Femur (tissue), 1 donor: ENCODE results near the gene HSH2D.
A peak's percentile ranks its signal among the peaks of the same experiment; 100 is the strongest.
"Not testable (repeated sequence)": the region's sequence is repeated elsewhere in the genome, so short reads cannot be mapped to it uniquely, and the experiment has no call there.

Experiments used
- DNase-seq: peaks from one replicate; pipeline ENCODE4 v3.0.0-alpha.2; 2017

The HSH2D gene

GRCh38 chr19:16159655-16160054 is 16.2 kb downstream of the HSH2D start:
- no peak for DNase-seq

DNA sequence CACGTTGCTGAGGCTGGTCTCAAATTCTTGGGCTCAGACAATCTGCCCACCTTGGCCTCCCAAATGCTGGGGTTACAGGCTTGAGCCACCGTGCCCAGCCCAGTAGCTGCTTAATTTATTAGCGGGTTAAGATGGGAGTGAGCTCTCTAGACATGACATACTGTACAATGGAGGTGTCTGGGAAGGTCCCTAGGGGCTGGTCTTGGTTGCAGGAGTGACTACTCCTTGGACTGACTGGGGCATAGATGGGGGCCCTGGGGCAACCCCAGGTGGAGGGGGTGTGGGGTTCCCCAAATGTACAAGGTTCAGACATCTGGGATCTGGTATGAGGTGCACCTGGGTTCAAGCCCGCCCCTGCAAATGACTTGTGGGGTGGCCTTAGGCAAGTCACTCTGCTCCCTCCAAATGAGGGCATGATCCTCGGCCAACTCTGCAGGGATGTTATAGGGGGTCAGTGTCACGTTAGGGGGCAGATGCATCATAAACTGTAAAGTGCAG is 17.0 kb downstream of the HSH2D start:
- DNase-seq = no peak

- no peak for DNase-seq
These were observed 17.6 kb downstream of the HSH2D start for GRCh38 chr19:16160943-16161560.

DNA sequence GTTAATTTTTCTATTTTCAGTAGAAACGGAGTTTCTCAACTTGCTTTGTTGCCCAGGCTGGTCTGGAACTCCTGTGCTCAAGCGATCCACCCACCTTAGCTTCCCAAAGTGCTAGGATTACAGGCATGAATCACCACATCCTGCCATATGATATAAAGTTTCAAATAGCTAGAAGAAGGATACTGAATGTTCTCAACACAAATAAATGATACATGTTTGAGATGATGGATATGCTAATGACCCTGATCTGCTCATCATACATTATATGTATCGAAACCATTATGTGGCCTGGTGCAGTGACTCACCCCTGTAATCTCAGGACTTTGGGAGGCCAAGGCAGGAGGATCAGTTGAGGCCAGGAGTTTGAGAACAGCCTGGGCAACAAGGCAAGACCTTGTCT is 18.4 kb downstream of the HSH2D start:
- no peak for DNase-seq

GRCh38 chr19:16164222-16164890 is 20.9 kb downstream of the HSH2D start:
- DNase-seq = no peak

DNA sequence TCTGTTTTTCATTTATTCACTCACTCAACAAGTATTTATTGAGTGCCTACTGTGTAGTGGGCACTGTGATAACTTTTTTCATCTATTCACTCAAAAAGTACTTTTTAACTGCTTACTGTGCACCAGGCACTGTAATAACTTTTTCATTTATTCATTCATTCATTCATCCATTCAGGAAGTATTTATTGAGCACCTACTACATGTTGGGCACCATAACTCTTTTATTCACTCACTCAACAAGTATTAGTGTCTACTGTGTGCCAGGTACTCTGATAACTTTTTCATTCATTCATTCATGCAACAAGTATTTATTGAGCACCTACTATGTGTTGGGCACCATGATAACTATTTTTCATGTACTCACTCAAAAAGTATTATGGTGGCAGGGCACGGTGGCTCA is 22.9 kb downstream of the HSH2D start:
- DNase-seq = no peak

DNA sequence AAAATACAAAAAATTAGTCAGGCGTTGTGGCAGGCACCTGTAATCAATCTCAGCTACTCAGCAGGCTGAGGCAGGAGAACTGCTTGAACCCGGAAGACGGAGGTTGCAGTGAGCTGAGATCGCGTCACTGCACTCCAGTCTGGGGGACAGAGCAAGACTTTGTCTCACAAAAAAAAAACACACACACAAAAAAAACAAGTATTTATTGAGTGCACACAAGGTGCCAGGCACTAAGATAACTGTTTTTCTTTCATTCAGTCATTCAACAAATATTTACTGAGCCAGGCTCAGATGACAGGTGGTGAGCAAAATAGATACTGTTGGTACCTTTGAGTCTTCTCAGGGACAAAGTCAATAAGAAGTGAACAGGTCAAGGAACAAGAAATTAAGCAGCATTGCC is 23.6 kb downstream of the HSH2D start:
- DNase-seq = no peak

DNA sequence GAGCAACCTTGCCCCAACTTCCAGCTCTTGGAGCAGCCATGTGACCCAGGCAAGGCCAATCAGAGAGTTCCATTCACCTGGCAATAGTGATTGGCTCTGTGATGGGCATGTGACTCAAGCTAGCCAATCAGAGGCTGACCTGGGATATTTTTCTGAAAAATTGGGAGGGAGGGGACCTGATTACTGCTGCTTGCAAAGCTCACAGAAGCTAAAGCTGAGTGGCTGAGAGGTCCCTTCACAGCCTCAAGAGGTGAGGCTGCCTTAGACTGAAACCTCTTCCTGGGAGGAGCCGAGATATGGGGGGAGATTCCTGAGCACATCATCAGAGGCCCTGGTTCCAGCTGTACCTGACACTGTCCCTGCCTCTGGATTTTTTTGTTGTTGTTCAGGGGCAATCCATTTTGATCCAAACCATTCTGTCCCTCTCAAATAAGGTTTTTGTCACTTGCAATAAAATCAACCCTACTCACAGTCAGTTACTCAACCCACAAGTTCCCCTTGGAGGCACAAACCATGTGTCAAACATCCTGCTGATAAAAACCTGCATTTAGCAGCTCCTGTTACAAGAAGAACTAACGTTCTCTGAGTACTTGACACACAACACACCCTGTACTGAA is 25.1 kb downstream of the HSH2D start:
- DNase-seq = no peak

DNA sequence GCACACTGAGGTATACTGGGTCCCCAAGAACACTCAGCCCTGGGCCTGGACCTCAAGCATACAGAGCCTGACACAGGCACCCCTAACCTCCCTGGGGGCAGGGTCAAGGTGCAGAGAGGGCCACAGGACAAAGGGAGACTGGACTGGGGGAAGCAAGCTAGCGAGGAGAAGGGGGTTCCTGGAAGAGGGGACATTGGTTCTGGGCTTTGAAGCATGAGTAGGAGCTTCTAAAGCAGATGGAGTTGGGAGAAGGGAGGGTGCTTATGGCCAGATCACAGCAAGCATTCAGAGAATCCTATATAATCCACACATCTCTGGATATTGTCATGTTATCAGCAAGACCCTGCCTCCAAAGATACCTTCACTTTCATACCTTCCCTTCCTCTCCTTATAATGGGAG is 26.6 kb downstream of the HSH2D start:
- DNase-seq = no peak

DNA sequence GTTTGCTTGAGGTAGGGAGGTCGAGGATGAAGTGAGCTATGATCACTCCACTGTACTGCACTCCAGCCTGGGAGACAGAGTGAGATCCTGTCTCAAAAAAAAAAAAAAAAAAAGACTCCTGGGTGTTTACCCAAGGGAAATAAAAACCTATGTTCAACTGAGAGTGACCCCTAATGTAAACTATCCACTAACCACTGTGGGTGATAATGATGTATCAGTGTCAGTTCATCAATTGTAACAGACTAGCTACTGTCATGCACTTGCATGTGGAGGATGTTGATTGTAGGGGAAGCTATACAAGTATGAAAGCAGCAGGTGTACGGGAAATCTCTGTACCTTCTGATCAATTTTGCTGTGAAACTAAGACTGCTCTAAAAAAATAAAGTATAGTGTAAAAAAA is 32.5 kb downstream of the HSH2D start:
- no peak for DNase-seq

DNA sequence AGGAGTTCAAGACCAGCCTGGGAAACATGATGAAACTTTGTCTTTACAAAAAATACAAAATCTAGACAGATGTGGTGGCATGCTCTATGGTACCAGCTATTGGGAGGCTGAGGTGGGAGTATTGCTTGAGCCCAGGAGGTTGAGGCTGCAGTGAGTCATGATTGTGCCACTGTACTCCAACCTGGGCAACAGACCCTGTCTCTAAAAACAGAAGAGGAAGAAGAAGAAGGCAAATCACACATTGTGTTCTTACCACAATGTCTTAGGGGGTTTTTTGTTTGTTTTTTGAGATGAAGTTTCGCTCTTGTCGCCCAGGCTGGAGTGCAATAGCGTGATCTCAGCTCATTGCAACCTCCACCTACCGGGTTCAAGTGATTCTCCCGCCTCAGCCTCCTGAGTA is 35.4 kb downstream of the HSH2D start:
- DNase-seq = not testable (repeated sequence)

- no peak for DNase-seq
These were observed 37.1 kb downstream of the HSH2D start for GRCh38 chr19:16180611-16181010.

- no peak for DNase-seq
These were observed 41.2 kb downstream of the HSH2D start for GRCh38 chr19:16184665-16185122.

DNA sequence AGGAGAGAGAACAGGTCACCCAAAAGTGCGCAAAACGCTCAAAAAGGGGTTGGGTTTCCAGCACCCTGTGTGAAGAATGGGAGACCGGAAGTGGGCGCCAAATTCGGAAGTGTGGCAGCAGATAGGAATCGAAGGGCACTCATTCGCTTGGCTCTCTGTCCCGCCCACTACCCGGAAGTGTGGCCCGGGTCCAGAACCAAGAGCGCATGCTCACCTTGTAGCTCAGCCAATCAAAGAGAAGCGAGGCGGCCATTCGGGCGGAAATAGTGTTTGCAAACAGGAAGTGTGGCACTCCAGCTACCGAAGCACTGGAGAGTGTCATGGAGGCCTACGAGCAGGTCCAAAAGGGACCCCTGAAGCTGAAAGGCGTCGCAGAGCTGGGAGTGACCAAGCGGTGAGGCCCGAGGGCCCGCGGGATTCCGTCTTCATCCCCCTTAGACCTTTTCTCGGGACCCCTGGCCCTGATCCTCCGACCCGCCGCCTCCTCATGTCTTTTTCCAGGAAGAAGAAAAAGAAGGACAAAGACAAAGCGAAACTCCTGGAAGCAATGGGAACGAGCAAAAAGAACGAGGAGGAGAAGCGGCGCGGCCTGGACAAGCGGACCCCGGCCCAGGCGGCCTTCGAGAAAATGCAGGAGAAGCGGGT is 41.8 kb downstream of the HSH2D start, which contains the start of gene FAM32A:
TSS of gene FAM32A (plus strand) at position 288 of the 645 bp plus-strand sequence. CDS start at position 321, 33 bp downstream.
- peak; percentile 100 for DNase-seq

DNA sequence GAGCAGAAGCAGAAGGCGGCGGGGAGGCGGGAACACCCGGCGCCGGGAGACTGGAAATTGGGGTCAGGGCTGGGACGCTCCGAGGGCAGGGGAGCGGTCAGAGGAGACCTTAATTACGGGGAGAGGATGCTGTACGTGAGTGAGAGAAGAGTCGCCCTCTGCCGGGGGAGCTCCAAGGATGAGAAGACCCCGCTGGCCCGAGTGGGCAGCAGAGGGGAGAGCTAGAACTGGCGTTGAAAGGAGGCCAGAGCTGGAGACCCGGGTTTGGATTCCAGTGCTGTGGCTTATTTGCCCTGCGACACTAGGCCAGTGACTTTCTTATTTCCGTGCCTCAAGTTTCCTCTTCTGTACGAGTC is 42.3 kb downstream of the HSH2D start:
- DNase-seq = peak; percentile 63

GRCh38 chr19:16188521-16188920 is 45.0 kb downstream of the HSH2D start:
- no peak for DNase-seq

DNA sequence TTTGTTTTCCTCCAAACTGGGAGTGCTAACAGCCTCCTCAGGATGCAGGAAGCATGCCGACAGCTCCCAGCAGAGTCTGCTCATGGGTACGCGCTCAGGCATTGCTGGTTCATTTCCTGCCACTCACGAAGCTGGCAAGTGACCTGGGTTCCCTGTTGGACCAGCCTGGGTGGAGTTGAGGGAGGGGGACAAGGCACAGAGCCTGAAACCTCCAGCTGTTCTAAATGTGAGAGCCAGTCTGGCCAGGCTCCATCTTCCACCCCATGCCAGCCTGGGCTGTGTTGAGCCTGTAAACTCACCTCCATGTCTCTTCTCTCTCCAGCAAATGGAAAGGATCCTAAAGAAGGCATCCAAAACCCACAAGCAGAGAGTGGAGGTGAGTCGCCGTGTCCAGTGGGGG is 46.7 kb downstream of the HSH2D start:
- DNase-seq = no peak

DNA sequence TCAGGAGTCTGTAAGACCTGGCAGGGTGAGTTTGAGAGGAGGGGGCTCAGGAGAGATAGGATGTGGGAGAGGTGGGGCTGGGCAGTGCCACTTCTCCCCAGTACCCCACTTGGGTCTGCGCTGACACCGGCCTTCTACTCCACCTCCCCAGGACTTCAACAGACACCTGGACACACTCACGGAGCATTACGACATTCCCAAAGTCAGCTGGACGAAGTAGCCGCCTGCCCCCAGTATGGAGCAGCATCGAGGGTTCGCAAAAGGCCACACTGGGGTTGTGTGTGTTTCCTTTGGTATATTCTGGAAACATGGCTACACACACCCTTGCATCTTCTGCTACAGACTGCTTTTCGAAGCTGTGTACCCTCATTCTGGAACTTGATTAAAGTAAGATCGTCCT is 47.3 kb downstream of the HSH2D start:
- DNase-seq = no peak

DNA sequence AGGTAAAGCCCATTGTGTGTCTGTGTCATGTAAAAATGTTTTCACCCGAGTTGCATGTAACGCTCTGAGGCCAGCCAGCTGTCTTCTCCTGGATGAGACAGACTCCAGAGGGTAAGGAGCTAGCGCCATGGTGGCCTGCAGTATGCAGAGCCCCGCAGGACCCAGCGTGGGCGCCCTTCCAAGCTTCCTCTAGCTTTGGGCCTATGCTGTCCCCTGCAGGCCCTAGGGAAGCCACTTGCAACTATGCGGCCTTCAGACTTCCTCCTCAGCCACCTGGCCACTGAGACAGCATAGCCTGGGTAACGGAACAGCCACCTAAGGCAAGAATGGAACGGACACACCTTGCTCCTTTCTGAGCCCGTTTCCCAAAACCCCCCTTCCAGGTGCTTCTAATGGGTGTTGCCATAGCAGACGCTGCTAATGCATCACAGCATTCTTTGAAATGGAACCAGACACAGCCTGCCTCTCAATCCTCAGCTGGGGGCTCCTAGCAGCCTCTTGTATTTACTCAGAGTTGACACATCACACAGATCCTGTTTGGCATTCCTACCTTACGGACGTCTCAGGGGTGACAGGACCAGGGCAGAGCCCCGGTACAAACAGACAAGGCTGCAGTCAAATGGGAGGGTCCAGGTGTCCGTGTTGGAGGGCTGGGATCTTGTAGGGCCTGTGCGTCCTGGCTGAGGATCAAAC is 47.9 kb downstream of the HSH2D start:
- DNase-seq = no peak

DNA sequence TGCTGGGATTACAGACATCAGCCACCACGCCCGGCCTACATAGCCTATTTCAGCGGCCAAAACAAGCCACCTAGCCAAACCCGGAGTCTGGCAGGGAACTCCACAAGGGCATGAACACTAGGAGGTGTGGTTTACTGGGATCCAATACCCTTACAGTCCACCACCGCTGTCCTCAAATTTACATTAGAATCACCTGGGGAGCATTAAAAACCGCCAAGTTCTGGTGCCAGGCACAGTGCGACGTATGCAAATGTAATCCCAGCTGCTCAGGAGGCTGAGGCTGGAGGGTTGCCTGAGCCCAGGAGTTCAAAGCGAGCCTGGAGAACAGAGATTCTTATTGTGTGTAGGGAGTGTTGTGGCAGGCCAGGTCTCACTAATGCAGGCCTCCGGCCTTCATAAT is 50.0 kb downstream of the HSH2D start:
- no peak for DNase-seq

DNA sequence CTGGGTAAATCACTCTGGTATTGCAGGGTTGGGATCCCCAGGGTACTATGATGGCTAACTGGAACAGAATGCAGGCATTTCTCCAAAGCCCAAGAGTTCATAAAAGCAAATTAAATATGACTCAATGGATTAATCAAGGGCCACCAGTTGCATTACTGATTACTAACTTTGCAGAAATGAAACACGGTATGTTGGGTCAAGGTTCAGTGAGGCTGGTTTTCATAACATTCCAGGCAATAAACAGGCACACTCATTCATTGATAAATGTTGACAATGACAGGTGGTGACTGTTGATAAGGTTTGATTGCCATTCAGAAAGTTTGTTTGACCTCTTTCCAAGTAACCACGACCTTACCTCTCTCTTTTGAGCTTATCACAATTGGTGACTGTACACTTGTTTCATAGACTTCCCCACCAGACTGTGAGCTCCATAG is 53.7 kb downstream of the HSH2D start:
- no peak for DNase-seq

DNA sequence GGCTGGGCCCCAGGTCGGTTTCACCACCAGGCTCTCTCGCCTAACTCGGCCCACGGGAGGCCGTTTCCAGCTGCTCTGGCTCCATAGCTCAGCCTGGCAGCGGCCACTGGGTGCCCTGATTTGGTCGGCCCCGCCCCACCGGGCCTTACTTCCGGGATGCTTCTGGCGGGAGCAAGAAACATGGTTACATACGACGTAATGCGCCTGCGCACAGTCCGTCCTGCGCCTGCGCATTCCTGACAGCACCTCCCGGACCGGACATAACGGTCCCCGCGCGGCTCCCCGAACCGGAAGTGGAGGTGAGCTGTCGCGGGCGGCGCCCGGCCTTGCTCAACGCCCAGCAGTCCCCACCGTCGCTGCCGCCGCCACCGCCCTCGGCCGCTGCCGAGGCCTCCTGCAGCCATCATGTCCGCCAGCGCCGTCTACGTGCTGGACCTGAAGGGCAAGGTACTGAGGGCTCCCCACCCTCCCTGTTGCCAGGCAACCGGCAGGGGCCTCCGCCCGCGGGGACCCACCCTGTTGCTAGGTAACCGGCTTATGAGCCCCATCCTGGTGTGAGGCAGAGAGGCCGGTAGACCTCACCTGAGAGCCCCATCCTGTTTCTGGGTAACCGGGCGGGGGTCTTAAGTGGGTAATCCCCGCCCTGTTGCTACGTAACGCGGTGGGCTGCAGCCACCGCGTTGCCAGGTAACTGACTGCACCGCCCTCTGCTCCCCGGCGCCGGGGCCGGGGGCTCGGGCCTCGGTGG is 54.3 kb downstream of the HSH2D start, which contains the start of gene AP1M1:
TSS of gene AP1M1 (plus strand) at position 290 of the 748 bp plus-strand sequence. CDS start at position 406, 116 bp downstream.
- peak; percentile 98 for DNase-seq
